ENCODE measurements around the gene RTN4R.

- TF ChIP-seq CTCF (IDR thresholded peaks at IDR 0.05; ENCODE audit: low read length) (no peak), EZH2 (IDR thresholded peaks at IDR 0.05; ENCODE audit: borderline replicate concordance, low read length) (no peak)
Measured at GRCh38 chr22:20214853-20215252, 53.3 kb downstream of the RTN4R start.
